GM12874 (cell line): ENCODE data around the gene IL1B.

Experiments used
- TF ChIP-seq, protein P1 (sequence below): IDR thresholded peaks from 2 replicates; pipeline ENCODE4 v1.5.1; 2011; ENCODE audit warnings: low read depth, mild to moderate bottlenecking, control low read depth, low read length, moderate library complexity; ENCODE audit not compliant: insufficient read depth

IL1B gene

DNA sequence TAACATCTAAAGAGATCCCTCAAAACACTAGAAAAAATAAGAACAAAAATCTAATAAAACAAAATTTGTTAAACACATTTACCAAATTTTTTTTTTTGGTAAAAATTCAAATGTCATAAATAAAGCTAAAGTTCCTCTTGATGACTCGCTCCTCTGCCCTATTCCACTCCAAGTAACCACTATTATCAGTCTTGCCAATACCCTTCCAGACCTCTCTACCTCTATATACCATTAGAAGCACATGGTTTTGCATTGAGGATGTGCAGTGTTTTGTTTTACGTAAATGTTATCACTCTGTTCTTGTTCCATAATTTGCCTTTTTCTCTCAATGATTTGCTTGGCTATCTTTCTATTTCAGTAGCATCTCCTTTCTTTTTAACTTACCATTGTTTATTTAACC, 10.9 kb downstream of the IL1B start:
- TF ChIP-seq, protein P1, sequence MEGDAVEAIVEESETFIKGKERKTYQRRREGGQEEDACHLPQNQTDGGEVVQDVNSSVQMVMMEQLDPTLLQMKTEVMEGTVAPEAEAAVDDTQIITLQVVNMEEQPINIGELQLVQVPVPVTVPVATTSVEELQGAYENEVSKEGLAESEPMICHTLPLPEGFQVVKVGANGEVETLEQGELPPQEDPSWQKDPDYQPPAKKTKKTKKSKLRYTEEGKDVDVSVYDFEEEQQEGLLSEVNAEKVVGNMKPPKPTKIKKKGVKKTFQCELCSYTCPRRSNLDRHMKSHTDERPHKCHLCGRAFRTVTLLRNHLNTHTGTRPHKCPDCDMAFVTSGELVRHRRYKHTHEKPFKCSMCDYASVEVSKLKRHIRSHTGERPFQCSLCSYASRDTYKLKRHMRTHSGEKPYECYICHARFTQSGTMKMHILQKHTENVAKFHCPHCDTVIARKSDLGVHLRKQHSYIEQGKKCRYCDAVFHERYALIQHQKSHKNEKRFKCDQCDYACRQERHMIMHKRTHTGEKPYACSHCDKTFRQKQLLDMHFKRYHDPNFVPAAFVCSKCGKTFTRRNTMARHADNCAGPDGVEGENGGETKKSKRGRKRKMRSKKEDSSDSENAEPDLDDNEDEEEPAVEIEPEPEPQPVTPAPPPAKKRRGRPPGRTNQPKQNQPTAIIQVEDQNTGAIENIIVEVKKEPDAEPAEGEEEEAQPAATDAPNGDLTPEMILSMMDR = no peak

DNA sequence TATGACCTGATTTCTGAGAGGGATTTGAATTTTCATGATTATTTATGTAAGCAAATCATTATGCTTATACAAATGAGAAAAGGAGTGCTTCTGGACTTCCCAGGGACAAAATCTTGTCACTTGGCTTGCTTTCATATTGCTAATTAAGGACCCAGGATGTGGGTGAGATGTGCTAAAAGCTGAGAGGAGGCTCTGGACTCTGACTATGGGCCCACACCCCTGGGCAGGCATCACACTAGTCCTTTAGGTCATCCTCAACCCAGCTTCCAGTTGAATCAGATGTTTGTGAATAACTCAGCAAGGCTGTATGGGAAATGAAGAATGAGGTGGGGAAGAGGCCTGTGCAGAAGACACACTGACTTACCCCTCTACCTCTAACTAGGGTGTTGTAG, 11.9 kb downstream of the IL1B start:
- TF ChIP-seq, protein P1 = no peak

DNA sequence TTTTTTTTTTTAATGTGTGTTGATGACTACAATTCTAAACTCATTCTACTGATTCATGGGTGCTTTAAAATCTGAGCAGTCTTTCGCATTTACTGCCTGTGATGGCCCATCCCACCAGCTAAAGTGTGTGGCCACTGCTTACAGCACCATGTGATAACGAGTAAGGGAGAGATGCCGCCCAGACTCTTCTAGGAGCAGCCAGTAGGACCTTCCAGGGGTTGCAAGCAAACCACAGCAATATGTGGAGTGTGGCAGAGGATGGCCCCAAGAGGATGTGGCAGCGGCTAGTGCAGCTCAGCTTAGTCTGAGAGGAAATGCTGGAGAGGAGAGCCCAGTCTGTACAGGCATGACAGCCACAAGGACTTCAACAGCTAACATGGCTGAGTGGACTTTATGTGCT, 14.9 kb downstream of the IL1B start:
- TF ChIP-seq, protein P1 = no peak

DNA sequence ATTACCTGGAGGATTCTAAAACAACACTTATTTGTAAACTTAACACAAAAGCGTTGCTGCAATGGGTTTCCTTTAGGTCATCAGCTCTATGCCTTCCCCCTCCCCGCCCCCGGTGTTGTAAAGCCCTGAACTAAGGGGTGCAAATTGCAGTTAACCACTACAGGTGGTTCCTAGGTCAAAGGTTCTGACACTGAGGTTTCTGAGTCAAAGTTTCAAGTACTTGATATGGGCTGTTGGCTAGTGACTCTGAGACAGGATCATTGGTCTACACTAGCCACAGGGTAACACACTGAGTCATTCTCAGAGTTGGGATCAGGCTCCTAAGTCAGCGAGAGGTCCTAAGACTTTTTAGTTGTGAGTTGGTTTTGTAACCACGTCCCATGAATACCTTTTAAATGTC, 15.4 kb downstream of the IL1B start:
- TF ChIP-seq, protein P1 = no peak

DNA sequence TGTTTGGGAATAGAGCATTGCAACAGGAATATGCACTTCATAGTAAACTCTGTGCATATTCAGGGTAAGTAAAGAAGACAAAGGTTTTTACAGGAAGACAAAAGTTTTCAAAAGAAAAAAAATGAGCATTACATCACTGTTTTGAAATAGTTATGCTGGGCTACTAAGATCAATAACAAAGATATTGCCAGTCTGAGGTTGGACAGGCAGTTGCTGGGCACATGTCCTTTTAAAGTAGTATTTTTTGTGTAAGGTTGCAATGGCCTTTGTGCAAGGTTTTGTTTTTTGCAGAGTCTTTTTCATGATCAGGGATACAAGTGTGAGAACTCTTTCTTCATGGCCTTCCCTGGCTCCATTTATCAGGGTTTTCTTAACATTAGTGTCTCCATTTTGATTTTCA, 16.2 kb downstream of the IL1B start:
- TF ChIP-seq, protein P1 = no peak

DNA sequence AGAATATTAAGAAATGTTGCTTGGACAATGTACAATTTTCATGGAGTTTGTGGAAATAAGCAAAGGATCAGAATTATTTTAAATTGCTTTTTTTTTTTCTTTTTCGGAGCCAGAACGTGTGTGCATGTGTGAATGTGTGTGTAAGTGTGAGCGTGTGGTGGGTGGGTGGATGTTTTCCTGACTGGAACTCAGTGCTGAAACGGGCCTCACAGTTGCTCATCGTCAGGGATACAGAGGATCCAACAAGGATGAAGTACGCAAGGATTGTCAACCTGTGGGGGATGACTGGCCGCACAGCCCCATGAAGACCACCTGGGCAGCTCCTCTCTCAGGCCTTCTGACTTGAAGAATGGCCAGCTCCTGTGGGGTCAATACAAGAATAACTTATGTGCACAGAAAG, 17.5 kb downstream of the IL1B start:
- TF ChIP-seq, protein P1 = no peak

DNA sequence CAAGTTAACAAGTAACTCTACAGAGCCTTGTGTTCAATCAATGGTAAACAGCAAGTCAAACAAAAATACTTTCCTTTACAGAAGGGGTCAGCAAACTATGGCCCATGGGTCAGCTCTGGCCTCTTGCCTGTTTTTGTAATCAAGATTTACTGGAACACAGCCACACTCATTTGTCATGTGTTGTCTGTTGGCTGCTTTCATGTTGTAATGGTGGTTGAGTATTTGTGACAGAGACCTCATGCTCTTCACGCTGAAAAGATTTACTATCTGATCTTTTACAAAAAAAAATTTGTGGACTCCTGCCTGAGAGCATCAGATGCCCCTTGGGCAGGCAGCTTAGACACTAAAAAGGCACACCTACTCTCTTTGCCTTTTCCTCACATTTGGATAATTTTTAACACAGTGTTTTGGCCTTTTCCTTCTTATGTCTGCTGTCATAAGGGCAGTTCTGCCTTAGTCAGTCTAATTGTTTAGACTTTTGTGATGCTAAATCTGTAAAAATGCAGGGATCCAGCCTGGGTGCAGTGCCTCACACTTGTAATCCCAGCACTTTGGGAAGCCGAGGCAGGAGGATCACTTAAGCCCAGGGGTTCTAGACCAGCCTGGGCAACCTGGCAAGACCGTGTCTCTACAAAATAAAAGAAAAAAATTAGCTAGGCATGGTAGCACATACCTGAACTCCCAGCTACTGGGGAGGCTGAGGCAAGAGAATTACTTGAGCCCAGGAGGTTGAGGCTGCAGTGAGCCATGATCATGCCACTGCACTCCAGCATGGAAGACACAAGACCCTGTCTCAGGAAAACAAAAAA, 18.3 kb downstream of the IL1B start:
- TF ChIP-seq, protein P1 = no peak
